Measurements from ENCODE around the gene ZNF575.

The ZNF575 gene

DNA sequence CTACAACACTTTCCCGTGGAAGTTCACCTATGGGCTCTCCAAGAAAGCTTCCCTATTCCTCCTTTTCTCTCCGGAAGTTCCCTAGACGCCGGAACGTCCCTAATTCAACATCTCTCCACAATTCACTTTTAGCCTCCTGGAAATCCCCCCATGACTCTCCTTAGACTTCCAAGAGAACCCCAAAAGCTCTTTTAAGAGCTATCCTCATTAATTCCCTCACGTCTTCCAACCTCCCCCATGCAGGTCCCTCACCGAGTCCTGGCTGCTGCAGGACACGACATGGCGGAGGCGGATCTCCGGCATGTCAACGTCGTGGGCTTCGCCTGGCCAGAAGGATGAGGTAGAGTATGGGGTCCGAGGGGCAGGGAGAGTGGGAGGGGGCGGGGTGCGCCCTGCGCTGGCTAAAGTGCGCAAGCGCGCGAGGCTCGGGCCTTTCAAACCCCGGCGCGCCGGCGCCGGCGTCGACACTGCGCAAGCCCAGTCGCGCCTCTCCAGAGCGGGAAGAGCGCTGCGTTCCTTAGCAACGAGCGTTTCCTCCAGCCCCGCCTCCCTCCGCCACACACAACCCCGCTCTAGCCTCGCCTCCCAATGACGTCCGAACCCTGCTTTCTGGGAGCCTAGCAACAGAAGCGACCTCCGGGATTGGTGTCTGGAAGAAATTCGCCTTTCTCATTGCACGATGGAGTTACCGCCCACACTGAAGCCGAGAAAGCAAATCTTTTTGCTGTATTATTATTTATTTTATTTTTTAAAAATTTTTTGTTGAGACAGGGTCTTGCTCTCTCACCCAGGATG lies 42.4 kb downstream of the ZNF575 start, which contains the start of the genes PINLYP and XRCC1:
TSS of gene PINLYP (plus strand) at position 646 of the 795 bp plus-strand sequence. CDS start 1,391 bp downstream, outside the sequence.
TSS of gene XRCC1 (minus strand) at position 372 of the 795 bp plus-strand sequence. CDS start at position 303, 69 bp downstream.
- FAIRE-seq: peak; percentile 98

DNA sequence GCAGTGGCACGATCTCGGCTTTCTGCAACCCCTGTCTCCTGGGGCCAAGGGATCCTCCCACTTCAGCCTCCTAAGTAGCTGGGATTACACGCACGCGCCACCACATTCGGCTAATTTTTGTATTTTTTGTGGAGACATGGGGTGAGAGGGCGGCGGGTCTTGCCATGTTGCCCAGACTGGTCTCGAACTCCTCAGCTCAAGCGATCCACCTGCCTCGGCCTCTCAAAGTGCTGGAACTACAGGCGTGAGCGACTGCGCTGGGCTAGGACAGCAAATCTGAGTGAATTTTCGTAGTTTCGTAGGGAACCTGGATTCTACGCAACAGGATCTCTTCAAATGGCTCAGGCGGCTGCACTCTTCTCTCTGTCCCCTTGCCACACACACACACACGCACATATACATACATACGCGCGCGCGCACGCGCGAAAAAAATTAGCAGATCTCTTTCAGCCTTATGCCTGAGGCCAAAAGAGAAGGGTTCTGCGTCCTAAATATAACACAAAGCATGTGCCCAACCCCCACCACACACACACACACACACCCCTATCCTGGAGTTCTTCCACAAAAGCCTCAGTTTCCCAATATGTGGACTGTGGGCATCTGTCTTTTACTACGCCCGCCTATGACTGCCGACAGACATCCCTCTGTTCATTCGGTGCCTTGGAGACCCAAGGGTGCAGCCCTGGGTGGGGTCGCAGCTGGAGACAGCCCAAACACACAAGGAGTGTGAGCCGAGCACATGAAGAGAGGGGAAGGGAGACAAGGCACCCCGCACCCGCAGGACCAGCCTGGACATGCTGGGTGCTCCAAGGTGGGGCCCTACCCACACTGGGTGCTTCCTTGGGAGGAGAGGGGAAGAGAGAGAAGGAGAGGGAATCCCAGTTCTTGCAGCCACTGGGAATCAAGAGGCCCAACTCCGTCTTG lies 43.2 kb downstream of the ZNF575 start:
- FAIRE-seq: no peak

DNA sequence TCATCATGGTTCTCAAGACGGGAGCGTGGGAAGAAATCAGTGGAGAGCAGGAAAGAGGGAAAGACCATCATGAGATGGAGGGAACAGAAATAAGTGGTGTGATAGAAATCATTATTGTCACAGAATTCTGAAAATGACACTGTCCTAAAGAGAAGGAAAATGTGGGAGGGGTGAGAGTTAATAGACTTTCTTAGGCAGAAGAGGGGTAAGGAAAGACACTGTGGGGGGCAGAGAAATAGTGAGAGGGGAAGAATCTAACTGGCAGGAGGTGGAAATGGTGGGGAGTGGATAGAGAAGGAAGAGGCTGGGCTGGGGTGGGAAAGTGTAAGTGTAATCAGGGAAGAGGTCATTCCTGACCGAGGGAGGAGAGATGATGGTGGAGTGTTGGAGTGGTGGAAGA lies 45.8 kb downstream of the ZNF575 start:
- no peak for FAIRE-seq

DNA sequence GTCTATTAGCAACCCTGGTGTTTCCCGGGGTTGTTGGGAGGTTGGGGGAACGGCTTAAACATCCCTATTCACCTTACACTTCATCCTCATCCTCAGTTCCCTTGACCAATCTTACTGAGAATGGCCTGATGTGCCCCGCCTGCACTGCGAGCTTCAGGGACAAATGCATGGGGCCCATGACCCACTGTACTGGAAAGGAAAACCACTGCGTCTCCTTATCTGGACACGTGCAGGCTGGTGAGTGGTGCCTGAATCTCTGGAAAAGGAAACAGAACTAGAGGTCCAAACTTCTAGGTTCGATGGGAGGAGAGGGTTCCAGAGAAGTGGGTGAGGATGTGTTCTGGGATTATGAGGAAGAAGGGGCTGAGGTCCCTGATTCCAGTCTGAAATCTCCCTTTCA lies 48.5 kb downstream of the ZNF575 start:
- no peak for FAIRE-seq

DNA sequence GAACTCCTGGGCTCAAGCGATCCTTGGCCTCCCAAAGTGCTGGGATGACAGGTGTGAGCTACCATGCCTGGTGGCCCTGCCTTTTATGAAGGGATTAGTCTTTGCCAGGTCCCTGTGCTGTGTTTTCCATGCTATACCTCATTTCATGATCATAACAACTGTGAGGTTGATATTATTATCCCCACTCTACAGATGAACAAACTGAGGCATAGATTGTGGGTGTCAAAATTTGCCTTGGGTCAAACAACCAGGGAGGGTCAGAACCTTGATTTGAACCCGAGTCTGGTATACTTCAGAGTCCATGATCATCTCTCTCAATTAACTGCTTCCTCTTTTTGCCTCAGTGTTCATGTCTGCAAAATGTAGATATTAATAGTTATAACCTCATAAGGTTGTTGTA lies 49.5 kb downstream of the ZNF575 start:
- FAIRE-seq: no peak

GRCh38 chr19:43584484-43584883 lies 51.5 kb downstream of the ZNF575 start:
- FAIRE-seq: no peak
